Rectal smooth muscle tissue (tissue), 1 donor: Measurements from ENCODE around the gene GAA.

Source experiments
- H3K27ac ChIP-seq: one replicate; pipeline ENCODE4 v1.7.0; 2013; ENCODE audit warnings: low read depth, low read length, inconsistent platforms
- H3K27me3 ChIP-seq: one replicate; pipeline ENCODE4 v1.7.0; 2013; ENCODE audit warnings: low read length; ENCODE audit not compliant: control insufficient read depth, insufficient read depth
- H3K36me3 ChIP-seq: one replicate; pipeline ENCODE4 v1.7.0; 2013; ENCODE audit warnings: low read length; ENCODE audit not compliant: control insufficient read depth, insufficient read depth
- H3K4me1 ChIP-seq: one replicate; pipeline ENCODE4 v1.7.0; 2013; ENCODE audit warnings: low read length; ENCODE audit not compliant: control insufficient read depth, insufficient read depth
- H3K4me3 ChIP-seq: one replicate; pipeline ENCODE4 v1.7.0; 2013; ENCODE audit warnings: low read length
- H3K9ac ChIP-seq: one replicate; pipeline ENCODE4 v1.7.0; 2013; ENCODE audit warnings: low read length

The GAA gene

DNA sequence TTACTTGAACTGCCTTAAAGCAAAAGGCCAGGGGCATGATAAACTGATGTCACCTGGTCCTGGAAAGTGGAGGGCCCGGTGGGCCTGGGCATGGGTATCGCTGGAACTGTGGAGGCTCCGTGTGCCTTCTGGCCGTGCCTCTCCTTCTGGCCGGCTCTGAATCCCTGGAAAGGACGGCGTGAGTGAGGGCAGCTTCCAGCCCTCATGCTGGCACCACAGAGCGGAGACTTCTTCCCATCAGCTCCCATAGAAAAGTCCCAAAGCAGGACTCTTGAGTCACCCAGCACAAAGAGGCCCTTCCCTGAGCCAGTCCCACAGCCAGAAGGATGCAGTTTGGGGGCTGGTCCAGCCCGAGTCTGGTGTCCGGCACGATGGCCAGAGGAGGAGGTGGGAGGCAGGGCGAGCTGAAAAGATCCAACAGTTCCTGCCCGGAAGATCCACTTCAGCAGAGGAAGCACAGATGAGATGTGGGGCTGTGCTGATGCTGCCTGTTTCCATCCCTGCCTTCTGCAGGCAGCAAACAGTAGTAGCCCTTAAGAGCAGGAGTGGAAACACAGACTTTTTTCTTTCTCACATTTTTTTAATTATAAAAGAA is 7.8 kb downstream of the GAA start:
- Histone ChIP-seq H3K27me3 (no peaks in the 10 kb centered on the region), H3K4me1 (no peaks in the 10 kb centered on the region), H3K4me3 (no peak overlapping the region), H3K36me3 (no peaks in the 10 kb centered on the region), H3K27ac (no peak overlapping the region), H3K9ac (no peak overlapping the region)

DNA sequence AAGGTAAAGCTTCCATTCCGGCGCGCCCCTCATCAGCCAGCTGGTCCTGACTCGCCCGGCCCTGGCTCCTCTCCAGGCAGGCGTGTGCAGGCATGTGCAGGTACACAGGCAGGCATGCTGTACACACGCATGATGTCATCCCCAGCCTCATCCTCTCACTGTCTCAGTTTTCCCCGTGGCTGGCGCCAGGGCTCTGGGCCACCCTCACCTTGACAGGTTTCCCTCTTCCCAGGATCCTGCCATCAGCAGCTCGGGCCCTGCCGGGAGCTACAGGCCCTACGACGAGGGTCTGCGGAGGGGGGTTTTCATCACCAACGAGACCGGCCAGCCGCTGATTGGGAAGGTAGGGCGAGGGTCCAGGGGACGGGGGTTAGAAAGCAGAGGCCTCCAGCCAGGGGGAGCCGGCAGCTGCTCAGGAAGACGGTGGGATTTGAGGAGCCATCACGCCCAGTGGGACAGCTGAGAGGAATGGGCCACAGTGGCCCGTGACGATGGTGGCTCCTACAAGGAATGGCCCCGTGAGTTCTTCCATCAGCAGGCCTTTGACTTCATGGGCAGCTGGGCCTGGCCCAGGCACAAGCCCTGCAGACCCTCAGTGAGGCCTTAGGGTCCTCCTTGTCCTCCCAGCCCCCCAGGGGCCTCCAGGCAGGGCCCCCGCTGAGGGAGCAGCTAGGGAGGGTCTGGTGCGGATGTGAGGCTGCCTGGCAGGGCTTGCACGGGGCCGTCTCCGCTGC is 8.5 kb downstream of the GAA start:
- H3K4me3 ChIP-seq = no peak overlapping the region
- H3K27me3 ChIP-seq = no peaks in the 10 kb centered on the region
- H3K9ac ChIP-seq = no peak overlapping the region
- H3K36me3 ChIP-seq = no peaks in the 10 kb centered on the region
- H3K27ac ChIP-seq = no peak overlapping the region
- no peaks in the 10 kb centered on the region for H3K4me1 ChIP-seq

DNA sequence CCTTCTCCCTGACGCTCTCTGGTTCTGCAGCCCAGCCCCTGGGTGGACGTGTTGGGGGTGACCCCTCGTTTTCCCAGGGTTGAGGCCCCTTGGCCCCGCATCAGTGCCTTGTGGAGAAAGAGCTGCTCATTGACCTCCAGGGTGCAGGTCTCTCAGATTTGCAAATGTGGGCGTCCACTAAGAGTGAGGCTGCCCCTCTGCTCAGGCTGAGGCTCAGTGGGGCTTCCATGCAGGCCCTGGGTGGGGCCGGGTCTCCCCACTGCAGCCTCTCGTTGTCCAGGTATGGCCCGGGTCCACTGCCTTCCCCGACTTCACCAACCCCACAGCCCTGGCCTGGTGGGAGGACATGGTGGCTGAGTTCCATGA is 9.0 kb downstream of the GAA start:
- Histone ChIP-seq H3K36me3 (no peaks in the 10 kb centered on the region), H3K9ac (no peak overlapping the region), H3K27me3 (no peaks in the 10 kb centered on the region), H3K4me3 (no peak overlapping the region), H3K27ac (no peak overlapping the region), H3K4me1 (no peaks in the 10 kb centered on the region)

DNA sequence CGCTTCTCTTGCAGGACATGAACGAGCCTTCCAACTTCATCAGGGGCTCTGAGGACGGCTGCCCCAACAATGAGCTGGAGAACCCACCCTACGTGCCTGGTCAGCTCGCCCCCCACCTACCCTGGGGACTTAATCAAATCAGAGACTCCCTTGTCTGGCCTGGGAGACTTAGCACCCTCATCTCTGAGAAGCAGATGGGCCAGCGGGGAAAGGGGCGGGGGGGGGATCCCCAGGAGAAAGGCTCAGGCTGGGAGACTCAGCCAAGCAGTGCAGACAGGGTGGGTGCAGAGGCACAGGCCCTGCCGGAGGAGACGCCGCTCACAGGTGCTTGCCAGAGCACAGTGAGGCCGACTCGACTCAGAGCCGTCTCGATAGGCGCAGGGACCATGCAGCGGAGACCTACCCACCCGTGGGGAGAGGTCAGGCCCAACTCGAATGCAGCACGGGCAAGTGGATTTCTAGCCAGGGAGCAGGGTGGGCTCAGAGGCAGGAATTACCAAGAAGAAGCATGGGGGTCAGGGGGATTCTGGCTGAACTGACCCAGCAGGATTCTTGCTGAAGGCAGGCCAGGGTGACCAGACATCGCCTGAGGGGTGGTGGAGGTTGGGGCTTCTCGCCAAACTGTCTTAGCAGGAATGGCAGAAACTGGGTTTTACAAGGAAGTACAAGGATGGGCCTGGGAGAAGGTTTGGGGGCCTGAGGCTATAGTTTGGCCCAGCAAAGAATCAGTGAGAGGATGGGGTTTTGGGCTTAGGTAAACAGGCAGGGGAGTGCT is 9.7 kb downstream of the GAA start:
- Histone ChIP-seq H3K9ac (no peak overlapping the region), H3K27ac (no peak overlapping the region), H3K4me1 (no peaks in the 10 kb centered on the region), H3K4me3 (no peak overlapping the region), H3K36me3 (no peaks in the 10 kb centered on the region), H3K27me3 (no peaks in the 10 kb centered on the region)

DNA sequence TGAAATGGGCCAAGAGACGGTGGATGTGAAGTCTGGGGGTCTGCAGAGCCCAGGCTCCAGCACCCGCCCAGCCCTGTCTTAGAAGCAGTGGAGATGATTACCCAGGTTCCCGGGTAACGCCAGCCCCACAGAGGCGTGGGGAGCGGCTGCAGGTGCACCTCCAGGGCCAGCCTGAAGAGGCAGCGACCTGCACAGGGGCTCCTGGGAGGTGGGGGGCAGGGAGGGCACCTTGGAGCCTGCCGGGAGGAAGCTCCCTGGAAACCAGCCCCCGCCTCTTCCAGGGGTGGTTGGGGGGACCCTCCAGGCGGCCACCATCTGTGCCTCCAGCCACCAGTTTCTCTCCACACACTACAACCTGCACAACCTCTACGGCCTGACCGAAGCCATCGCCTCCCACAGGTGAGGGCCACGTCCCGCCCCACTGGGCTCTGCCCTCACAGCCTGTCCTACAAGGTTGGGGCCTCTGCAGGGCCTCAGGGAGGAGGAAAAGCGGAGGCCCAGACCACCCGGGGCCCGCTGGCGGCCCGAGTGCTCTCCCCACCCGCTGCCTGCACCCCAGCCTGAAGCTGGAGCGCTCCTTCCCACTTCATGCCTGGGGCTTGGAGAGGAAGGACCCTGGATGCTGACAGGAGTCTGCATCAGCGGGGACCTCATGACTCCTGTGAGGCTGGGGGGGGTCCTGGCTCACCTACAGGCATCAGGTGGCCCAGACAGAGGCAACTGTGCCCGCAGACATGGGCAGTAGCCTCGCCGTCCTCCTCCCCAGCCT is 10.5 kb downstream of the GAA start:
- Histone ChIP-seq H3K9ac (no peak overlapping the region), H3K36me3 (no peaks in the 10 kb centered on the region), H3K4me1 (no peaks in the 10 kb centered on the region), H3K4me3 (no peak overlapping the region), H3K27me3 (no peaks in the 10 kb centered on the region), H3K27ac (no peak overlapping the region)

DNA sequence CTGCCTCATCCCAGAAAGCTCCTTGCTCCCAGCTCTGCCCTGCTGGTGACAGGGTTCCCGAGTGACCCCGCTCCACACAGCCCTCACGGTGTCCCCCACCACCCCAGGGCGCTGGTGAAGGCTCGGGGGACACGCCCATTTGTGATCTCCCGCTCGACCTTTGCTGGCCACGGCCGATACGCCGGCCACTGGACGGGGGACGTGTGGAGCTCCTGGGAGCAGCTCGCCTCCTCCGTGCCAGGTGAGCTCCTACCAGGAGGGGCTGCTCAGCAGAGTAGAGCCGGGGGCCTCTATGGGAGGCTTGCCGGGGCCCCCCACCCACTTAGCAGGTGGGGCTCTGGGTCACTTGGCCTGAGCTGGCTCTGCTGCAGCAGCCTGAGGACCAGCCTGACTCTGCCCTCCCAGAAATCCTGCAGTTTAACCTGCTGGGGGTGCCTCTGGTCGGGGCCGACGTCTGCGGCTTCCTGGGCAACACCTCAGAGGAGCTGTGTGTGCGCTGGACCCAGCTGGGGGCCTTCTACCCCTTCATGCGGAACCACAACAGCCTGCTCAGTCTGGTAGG is 11.2 kb downstream of the GAA start:
- Histone ChIP-seq H3K27ac (no peak overlapping the region), H3K36me3 (no peaks in the 10 kb centered on the region)

DNA sequence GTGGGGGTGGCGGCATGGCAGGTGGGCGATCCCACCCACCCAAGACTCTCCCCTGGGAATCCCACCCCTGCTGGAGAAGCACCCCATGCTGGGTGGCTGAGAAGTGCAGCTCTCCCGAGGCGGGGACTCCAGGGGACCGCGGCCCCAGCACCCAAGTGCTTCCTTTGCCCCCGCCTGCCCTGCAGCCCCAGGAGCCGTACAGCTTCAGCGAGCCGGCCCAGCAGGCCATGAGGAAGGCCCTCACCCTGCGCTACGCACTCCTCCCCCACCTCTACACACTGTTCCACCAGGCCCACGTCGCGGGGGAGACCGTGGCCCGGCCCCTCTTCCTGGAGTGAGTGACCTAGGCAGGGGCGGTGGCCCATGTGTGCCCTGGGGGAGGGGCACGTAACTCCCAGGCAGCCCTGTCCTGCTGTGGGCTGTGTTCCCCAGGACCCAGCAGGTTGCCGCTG is 11.7 kb downstream of the GAA start:
- no peaks in the 10 kb centered on the region for H3K4me1 ChIP-seq
- H3K27me3 ChIP-seq = no peaks in the 10 kb centered on the region
- no peaks in the 10 kb centered on the region for H3K36me3 ChIP-seq
- no peak overlapping the region for H3K9ac ChIP-seq
- no peak overlapping the region for H3K27ac ChIP-seq
- H3K4me3 ChIP-seq = no peak overlapping the region

More for the DNA sequence above, 11.2 kb downstream of the GAA start:
- no peak overlapping the region for H3K9ac ChIP-seq
- H3K27me3 ChIP-seq = no peaks in the 10 kb centered on the region
- no peak overlapping the region for H3K4me3 ChIP-seq
- H3K4me1 ChIP-seq = no peaks in the 10 kb centered on the region

DNA sequence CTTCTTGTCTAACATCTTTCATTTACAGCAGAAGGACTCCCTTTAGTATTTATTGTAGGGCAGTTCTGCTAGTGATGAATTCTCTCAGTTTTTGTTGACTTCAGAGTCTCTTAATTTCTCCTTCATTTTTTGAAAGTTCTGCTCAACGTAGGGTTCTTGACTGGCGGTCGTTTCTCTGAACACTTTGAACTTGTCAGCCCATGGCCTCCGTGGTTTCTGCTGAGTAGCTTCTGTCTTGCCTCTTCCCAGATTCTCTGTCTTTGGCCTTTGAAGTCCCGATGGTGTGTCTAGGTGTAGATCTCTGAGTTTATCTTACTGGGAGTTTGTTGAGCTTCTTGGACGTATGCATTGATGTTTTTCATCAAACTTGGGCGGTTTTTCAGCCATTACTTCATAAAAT is 13.4 kb downstream of the GAA start:
- Histone ChIP-seq H3K27me3 (no peaks in the 10 kb centered on the region), H3K9ac (no peak overlapping the region), H3K36me3 (no peaks in the 10 kb centered on the region), H3K4me3 (no peak overlapping the region), H3K4me1 (no peaks in the 10 kb centered on the region), H3K27ac (no peak overlapping the region)

DNA sequence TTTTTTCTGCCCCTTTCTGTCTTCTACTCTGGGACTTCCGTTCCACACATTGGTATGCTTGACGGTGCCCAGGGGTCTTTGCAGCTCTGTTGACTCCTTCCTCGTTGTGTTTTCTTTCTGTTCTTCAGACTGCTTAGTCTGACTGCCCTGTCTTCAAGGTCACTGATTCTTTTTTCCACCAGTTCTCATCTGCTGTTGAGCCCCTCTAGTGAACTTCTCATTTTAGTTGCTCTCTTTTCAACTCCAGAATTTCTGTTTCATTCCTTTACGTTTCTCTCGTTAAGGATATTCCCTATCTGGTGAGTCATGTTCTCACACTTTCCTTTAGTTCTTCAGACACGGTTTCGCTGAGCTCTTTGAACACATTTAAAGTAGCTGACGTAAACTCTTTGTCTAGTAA is 13.8 kb downstream of the GAA start:
- H3K4me1 ChIP-seq = no peaks in the 10 kb centered on the region
- H3K4me3 ChIP-seq = no peak overlapping the region
- no peaks in the 10 kb centered on the region for H3K36me3 ChIP-seq
- H3K9ac ChIP-seq = no peak overlapping the region
- H3K27ac ChIP-seq = no peak overlapping the region
- H3K27me3 ChIP-seq = no peaks in the 10 kb centered on the region

DNA sequence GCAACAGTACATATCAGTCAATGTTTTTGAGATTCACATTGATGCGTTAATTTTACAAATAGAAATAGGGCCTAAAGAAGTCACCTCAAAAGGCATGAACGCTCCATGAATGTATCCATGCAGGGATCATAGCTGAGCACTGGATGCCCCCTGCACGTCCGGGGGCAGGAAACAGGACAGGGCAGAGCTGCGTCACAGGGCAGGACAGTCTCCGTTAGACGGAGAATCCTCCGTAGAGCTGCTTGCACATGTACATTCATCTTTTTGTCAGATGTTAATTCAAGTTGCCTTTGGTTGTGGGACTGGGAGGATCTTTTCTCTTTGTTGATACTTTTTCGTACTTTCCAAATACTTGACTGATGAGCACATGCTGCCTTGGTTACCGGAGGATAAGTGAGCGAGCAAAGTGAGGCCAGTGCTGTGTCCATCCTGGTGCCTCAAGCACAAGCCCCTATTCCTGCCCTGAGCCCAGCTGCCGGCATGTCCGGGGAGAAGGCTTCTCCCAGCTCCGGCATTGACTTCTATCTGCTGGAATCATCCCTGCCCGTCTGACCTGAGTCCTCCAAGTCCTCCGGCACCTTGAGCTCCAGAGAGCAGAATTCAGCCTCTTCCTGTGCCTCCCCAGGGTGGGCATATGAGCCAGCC is 15.0 kb downstream of the GAA start:
- H3K36me3 ChIP-seq = no peaks in the 10 kb centered on the region
- H3K9ac ChIP-seq = no peak overlapping the region
- no peak overlapping the region for H3K27ac ChIP-seq
- no peaks in the 10 kb centered on the region for H3K4me1 ChIP-seq
- H3K4me3 ChIP-seq = no peak overlapping the region
- no peaks in the 10 kb centered on the region for H3K27me3 ChIP-seq

DNA sequence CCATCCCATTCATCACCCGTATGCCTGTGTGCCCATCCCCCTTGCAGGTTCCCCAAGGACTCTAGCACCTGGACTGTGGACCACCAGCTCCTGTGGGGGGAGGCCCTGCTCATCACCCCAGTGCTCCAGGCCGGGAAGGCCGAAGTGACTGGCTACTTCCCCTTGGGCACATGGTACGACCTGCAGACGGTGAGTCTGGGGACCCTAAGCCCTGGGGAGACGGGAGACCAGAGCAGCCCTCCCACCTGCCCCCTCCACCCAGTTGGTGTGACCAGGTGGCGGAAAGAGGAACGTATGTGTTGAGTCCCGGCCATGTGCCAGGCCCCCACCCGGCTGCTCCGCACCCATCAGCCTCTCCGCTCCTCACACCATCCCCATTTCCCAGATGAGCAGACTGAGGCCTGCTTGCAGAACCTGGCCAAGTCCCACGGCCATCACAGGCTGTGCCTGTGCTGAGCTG is 15.6 kb downstream of the GAA start:
- no peak overlapping the region for H3K27ac ChIP-seq
- no peaks in the 10 kb centered on the region for H3K36me3 ChIP-seq
- no peaks in the 10 kb centered on the region for H3K4me1 ChIP-seq
- no peaks in the 10 kb centered on the region for H3K27me3 ChIP-seq
- H3K4me3 ChIP-seq = no peak overlapping the region
- H3K9ac ChIP-seq = no peak overlapping the region
